DOHH2 (cell line): ENCODE data around the gene NCOR2.

Source experiments
- H3F3A ChIP-seq: fragments of 200-600 bp; sonication (generic), shearing (Covaris generic); 2 replicates; pipeline ENCODE4 v1.6.0; 2016; ENCODE audit warnings: antibody characterized with exemption, mild to moderate bottlenecking; ENCODE audit not compliant: control insufficient read depth, insufficient read depth
- H3K27ac ChIP-seq: fragments of 200-600 bp; sonication (generic); 2 replicates; pipeline ENCODE4 v1.5.1; 2014; ENCODE audit warnings: low read depth, mild to moderate bottlenecking, low read length, moderate library complexity
- H3K27me3 ChIP-seq: fragments of 200-600 bp; sonication (generic); 2 replicates; pipeline ENCODE4 v1.6.1; 2014; ENCODE audit warnings: mild to moderate bottlenecking, low read length, mixed read lengths; ENCODE audit not compliant: control insufficient read depth
- H3K36me3 ChIP-seq: fragments of 200-600 bp; sonication (generic); 2 replicates; pipeline ENCODE4 v1.6.1; 2014; ENCODE audit warnings: mild to moderate bottlenecking, low read length, moderate library complexity, mixed read lengths; ENCODE audit not compliant: control insufficient read depth
- H3K4me1 ChIP-seq: fragments of 200-600 bp; sonication (generic); 2 replicates; pipeline ENCODE4 v1.6.1; 2014; ENCODE audit warnings: mild to moderate bottlenecking, low read length, mixed read lengths; ENCODE audit not compliant: control insufficient read depth
- H3K4me2 ChIP-seq: fragments of 200-600 bp; sonication (generic); 2 replicates; pipeline ENCODE4 v1.6.0; 2014; ENCODE audit warnings: mild to moderate bottlenecking, low read length, moderate library complexity
- H3K4me3 ChIP-seq: fragments of 200-600 bp; sonication (generic); 2 replicates; pipeline ENCODE4 v1.5.1; 2014; ENCODE audit warnings: mild to moderate bottlenecking, low read length, mixed read lengths
- H3K79me2 ChIP-seq: fragments of 200-600 bp; sonication (generic); 2 replicates; pipeline ENCODE4 v1.6.1; 2014; ENCODE audit warnings: mild to moderate bottlenecking, low read length, mixed read lengths; ENCODE audit not compliant: control insufficient read depth
- H3K9me2 ChIP-seq: fragments of 200-600 bp; sonication (generic); replicated peaks from 2 replicates; pipeline ENCODE4 v1.6.1; 2014; ENCODE audit warnings: mild to moderate bottlenecking, low read length, mixed read lengths; ENCODE audit not compliant: control insufficient read depth
- H3K9me3 ChIP-seq: fragments of 200-600 bp; sonication (generic); 2 replicates; pipeline ENCODE4 v1.6.1; 2014; ENCODE audit warnings: antibody characterized with exemption, low read length, mixed read lengths; ENCODE audit not compliant: control insufficient read depth, insufficient read depth
- H4K20me1 ChIP-seq: fragments of 200-600 bp; sonication (generic); 2 replicates; pipeline ENCODE4 v1.6.0; 2014; ENCODE audit warnings: low read depth, mild to moderate bottlenecking, antibody characterized with exemption, low read length, moderate library complexity; ENCODE audit not compliant: control insufficient read depth, insufficient read depth
- EZH2phosphoT487 ChIP-seq: fragments of 200-600 bp; sonication (generic); IDR thresholded peaks from 2 replicates; pipeline ENCODE4 v1.6.1; 2017; ENCODE audit warnings: borderline replicate concordance, mild to moderate bottlenecking, antibody characterized with exemption, low read length, moderate library complexity, mixed read lengths
- TF ChIP-seq, protein P1 (sequence below): fragments of 200-600 bp; sonication (generic); IDR thresholded peaks from one replicate; pipeline ENCODE4 v1.5.1; 2014; ENCODE audit warnings: antibody characterized with exemption, mild to moderate bottlenecking, low read depth, low read length; ENCODE audit not compliant: poor library complexity, severe bottlenecking

The NCOR2 gene

DNA sequence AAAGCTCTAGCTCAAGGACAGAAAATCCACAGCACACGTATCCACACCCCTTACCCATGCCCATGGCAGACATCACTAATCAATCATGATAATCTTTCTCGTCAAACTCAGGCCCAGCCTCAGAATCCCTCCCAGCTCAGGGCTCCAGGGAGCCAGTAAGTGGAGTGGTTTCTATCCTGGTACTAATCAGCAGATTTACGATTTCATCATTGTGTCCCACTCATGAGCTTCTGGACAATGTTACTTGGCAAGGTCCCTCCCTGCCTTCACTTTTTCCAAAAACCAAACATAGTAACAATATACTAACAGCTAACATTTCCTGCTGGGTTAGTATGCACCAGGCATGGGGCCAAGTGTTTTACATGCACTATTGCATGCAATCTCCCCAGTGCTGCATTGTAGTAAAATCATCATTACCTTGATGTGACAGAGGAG is 45.8 kb upstream of the NCOR2 start:
- Histone ChIP-seq H3K4me1 (peaks cover 21% of the 10 kb centered on the region), H3K27ac (no peak overlapping the region)
- TF ChIP-seq, protein P1, sequence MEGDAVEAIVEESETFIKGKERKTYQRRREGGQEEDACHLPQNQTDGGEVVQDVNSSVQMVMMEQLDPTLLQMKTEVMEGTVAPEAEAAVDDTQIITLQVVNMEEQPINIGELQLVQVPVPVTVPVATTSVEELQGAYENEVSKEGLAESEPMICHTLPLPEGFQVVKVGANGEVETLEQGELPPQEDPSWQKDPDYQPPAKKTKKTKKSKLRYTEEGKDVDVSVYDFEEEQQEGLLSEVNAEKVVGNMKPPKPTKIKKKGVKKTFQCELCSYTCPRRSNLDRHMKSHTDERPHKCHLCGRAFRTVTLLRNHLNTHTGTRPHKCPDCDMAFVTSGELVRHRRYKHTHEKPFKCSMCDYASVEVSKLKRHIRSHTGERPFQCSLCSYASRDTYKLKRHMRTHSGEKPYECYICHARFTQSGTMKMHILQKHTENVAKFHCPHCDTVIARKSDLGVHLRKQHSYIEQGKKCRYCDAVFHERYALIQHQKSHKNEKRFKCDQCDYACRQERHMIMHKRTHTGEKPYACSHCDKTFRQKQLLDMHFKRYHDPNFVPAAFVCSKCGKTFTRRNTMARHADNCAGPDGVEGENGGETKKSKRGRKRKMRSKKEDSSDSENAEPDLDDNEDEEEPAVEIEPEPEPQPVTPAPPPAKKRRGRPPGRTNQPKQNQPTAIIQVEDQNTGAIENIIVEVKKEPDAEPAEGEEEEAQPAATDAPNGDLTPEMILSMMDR: no peak
- TF ChIP-seq EZH2phosphoT487: no peak

GRCh38 chr12:124612410-124612680 is 44.9 kb upstream of the NCOR2 start:
- Histone ChIP-seq H3K4me3 (no peak overlapping the region), H3K9me3 (no peaks in the 10 kb centered on the region), H3K79me2 (no peaks in the 10 kb centered on the region), H3K4me1 (peaks cover 28% of the 10 kb centered on the region), H3K9me2 (no peaks in the 10 kb centered on the region), H3K4me2 (no peak overlapping the region), H3K36me3 (no peaks in the 10 kb centered on the region), H3F3A (peaks cover 7% of the 10 kb centered on the region), H4K20me1 (peaks cover 10% of the 10 kb centered on the region), H3K27ac (no peak overlapping the region), H3K27me3 (peaks cover 71% of the 10 kb centered on the region)
- TF ChIP-seq EZH2phosphoT487: no peak
- TF ChIP-seq, protein P1: no peak

More for the DNA sequence above, 45.8 kb upstream of the NCOR2 start:
- Histone ChIP-seq H4K20me1 (peaks cover 10% of the 10 kb centered on the region), H3K4me2 (no peak overlapping the region), H3F3A (peaks cover 7% of the 10 kb centered on the region), H3K79me2 (no peaks in the 10 kb centered on the region), H3K9me2 (no peaks in the 10 kb centered on the region), H3K36me3 (no peaks in the 10 kb centered on the region), H3K27me3 (peaks cover 63% of the 10 kb centered on the region), H3K9me3 (no peaks in the 10 kb centered on the region), H3K4me3 (no peak overlapping the region)

DNA sequence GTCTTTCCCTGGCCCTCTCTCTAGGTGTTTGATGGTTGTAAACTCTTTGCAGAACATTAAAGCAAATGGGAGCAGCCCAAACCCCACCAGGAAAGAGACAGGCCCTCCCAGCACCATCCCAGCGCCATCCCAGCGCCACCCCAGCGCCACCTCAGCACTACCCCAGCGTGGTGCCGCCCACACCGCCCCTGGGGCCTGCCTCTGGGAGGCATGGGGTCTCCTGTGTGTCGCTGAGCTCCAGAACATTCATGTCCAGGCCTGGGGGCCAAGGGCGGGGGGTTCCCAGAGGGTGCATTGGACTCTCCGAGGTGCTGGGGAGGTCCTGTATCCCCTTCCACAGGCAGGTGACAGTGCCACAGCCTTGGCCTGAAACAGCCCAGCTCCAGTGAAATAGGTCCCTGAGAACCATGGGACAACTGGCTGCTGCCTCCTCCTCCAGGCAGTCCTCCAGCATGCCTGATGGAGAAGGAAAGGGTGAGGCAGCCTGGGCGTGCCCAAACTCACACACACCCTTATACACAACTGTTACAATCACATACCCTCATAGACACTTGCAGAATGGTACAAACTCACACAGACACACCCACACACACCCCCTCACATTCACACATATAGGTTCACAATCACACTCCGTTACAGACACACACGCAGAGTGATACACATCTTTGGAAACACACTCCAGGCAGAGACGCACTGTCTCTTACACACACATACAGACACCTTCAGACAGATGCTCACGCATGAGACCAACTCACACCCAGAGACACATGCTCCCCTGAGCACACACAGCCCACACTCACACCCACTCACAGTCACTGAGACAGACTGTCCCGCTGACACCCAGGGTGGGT is 44.4 kb upstream of the NCOR2 start:
- Histone ChIP-seq H3K4me2 (no peak overlapping the region), H3K36me3 (no peaks in the 10 kb centered on the region), H3K27me3 (peaks cover 73% of the 10 kb centered on the region), H4K20me1 (peaks cover 10% of the 10 kb centered on the region), H3K4me3 (no peak overlapping the region), H3K4me1 (peaks cover 28% of the 10 kb centered on the region), H3F3A (peaks cover 7% of the 10 kb centered on the region), H3K79me2 (no peaks in the 10 kb centered on the region), H3K9me3 (no peaks in the 10 kb centered on the region), H3K9me2 (no peaks in the 10 kb centered on the region), H3K27ac (no peak overlapping the region)
- TF ChIP-seq EZH2phosphoT487: no peak
- TF ChIP-seq, protein P1: no peak
